Activated naive CD4-positive, alpha-beta T cell treated with anti-CD3 and anti-CD28 coated beads, Interleukin-2, amount 10 ng/mL, durations not matched to agents 7 days and 5 days (primary cell): Measurements from ENCODE around the gene RASGRF1.

Experiments
- CTCF ChIA-PET: fragments of 350-600 bp; sonication (Branson Sonifier 250); formaldehyde crosslinking; loops from one replicate; lab custom pipeline; 2021; ENCODE audit warnings: antibody characterized with exemption; lab: Charles Lee
- DNase-seq: peaks from one replicate; pipeline ENCODE4 v3.0.0-alpha.2; 2020
- H3K27ac Mint-ChIP-seq: one replicate; pipeline ENCODE4 v1.8.0; 2021; ENCODE audit warnings: mild to moderate bottlenecking, moderate library complexity, mixed read lengths
- H3K27me3 Mint-ChIP-seq: one replicate; pipeline ENCODE4 v1.8.0; 2021; ENCODE audit warnings: mild to moderate bottlenecking, mixed read lengths
- H3K36me3 Mint-ChIP-seq: one replicate; pipeline ENCODE4 v1.8.0; 2021; ENCODE audit warnings: mixed read lengths
- H3K4me1 Mint-ChIP-seq: one replicate; pipeline ENCODE4 v1.8.0; 2021; ENCODE audit warnings: mixed read lengths
- H3K4me3 Mint-ChIP-seq: one replicate; pipeline ENCODE4 v1.8.0; 2021; ENCODE audit warnings: mild to moderate bottlenecking, moderate library complexity, mixed read lengths
- H3K9me3 Mint-ChIP-seq: one replicate; pipeline ENCODE4 v1.8.0; 2021; ENCODE audit warnings: mixed read lengths

The RASGRF1 gene

GRCh38 chr15:79016527-79017170, 73.9 kb downstream of the RASGRF1 start:
- Mint-ChIP-seq H3K4me3 (no peak overlapping the region), H3K27ac (no peak overlapping the region), H3K36me3 (no peaks in the 10 kb centered on the region), H3K9me3 (no peaks in the 10 kb centered on the region), H3K4me1 (no peaks in the 10 kb centered on the region), H3K27me3 (peaks cover 10% of the 10 kb centered on the region)
- CTCF ChIA-PET = no interaction called here
- no peak for DNase-seq

GRCh38 chr15:79015416-79015815, 75.2 kb downstream of the RASGRF1 start:
- Mint-ChIP-seq H3K27ac (no peak overlapping the region), H3K4me3 (no peak overlapping the region), H3K36me3 (no peaks in the 10 kb centered on the region), H3K27me3 (peaks cover 15% of the 10 kb centered on the region), H3K4me1 (no peaks in the 10 kb centered on the region), H3K9me3 (no peaks in the 10 kb centered on the region)
- no peak for DNase-seq
- CTCF ChIA-PET = no interaction called here

GRCh38 chr15:79010278-79010677, 80.3 kb downstream of the RASGRF1 start:
- Mint-ChIP-seq H3K27ac (no peak overlapping the region), H3K4me3 (no peak overlapping the region), H3K4me1 (no peaks in the 10 kb centered on the region), H3K36me3 (no peaks in the 10 kb centered on the region), H3K27me3 (peaks cover 17% of the 10 kb centered on the region), H3K9me3 (no peaks in the 10 kb centered on the region)
- CTCF ChIA-PET = interaction anchor here (0.9 kb wide), 1 partner anchor 174 kb away, joined by 3 read pairs; no protein-coding TSS in a partner anchor
- no peak for DNase-seq

GRCh38 chr15:79009379-79009778, 81.2 kb downstream of the RASGRF1 start:
- CTCF ChIA-PET = no interaction called here
- Mint-ChIP-seq H3K4me3 (no peak overlapping the region), H3K27ac (no peak overlapping the region), H3K9me3 (no peaks in the 10 kb centered on the region), H3K27me3 (peaks cover 17% of the 10 kb centered on the region), H3K4me1 (peaks cover 8% of the 10 kb centered on the region), H3K36me3 (no peaks in the 10 kb centered on the region)
- DNase-seq = no peak

GRCh38 chr15:79008659-79009058, 81.9 kb downstream of the RASGRF1 start:
- CTCF ChIA-PET = no interaction called here
- H3K4me1 Mint-ChIP-seq = peaks cover 14% of the 10 kb centered on the region
- no peak overlapping the region for H3K27ac Mint-ChIP-seq
- H3K36me3 Mint-ChIP-seq = no peaks in the 10 kb centered on the region
- H3K4me3 Mint-ChIP-seq = no peak overlapping the region
- peaks cover 17% of the 10 kb centered on the region for H3K27me3 Mint-ChIP-seq
- no peak for DNase-seq
- no peaks in the 10 kb centered on the region for H3K9me3 Mint-ChIP-seq

GRCh38 chr15:79007066-79007465, 83.5 kb downstream of the RASGRF1 start:
- CTCF ChIA-PET = interaction anchor here (0.6 to 3.8 kb wide), 16 partner anchors 9 to 290 kb away, joined by 3 to 30 read pairs (median 4); no protein-coding TSS in a partner anchor
- Mint-ChIP-seq H3K27me3 (peaks cover 21% of the 10 kb centered on the region), H3K36me3 (no peaks in the 10 kb centered on the region), H3K9me3 (no peaks in the 10 kb centered on the region), H3K27ac (no peak overlapping the region), H3K4me1 (peaks cover 14% of the 10 kb centered on the region), H3K4me3 (no peak overlapping the region)
- peak; percentile 60 for DNase-seq

GRCh38 chr15:79006071-79006470, 84.5 kb downstream of the RASGRF1 start:
- CTCF ChIA-PET = interaction anchor here (0.7 to 3.8 kb wide), 5 partner anchors 72 to 99 kb away, joined by 3 to 30 read pairs (median 5); no protein-coding TSS in a partner anchor

GRCh38 chr15:79004336-79004735, 86.2 kb downstream of the RASGRF1 start:
- Mint-ChIP-seq H3K4me1 (peaks cover 14% of the 10 kb centered on the region), H3K27ac (peak overlapping the region; percentile 42), H3K27me3 (peaks cover 27% of the 10 kb centered on the region), H3K4me3 (no peak overlapping the region), H3K9me3 (no peaks in the 10 kb centered on the region), H3K36me3 (no peaks in the 10 kb centered on the region)
- no peak for DNase-seq
- CTCF ChIA-PET = interaction anchor here (0.5 to 3.8 kb wide), 3 partner anchors 24 to 242 kb away, joined by 3 to 30 read pairs (median 5); no protein-coding TSS in a partner anchor

More at GRCh38 chr15:79006071-79006470, 84.5 kb downstream of the RASGRF1 start:
- H3K4me1 Mint-ChIP-seq = peaks cover 14% of the 10 kb centered on the region
- H3K36me3 Mint-ChIP-seq = no peaks in the 10 kb centered on the region
- H3K27ac Mint-ChIP-seq = no peak overlapping the region
- peaks cover 23% of the 10 kb centered on the region for H3K27me3 Mint-ChIP-seq
- H3K9me3 Mint-ChIP-seq = no peaks in the 10 kb centered on the region
- H3K4me3 Mint-ChIP-seq = no peak overlapping the region
- no peak for DNase-seq

- no peaks in the 10 kb centered on the region for H3K36me3 Mint-ChIP-seq
- CTCF ChIA-PET = interaction anchor here (1.3 to 3.8 kb wide), 3 partner anchors 24 to 96 kb away, joined by 3 to 30 read pairs (median 5); no protein-coding TSS in a partner anchor
- H3K9me3 Mint-ChIP-seq = no peaks in the 10 kb centered on the region
- H3K27me3 Mint-ChIP-seq = peaks cover 32% of the 10 kb centered on the region
- no peak overlapping the region for H3K27ac Mint-ChIP-seq
- no peak overlapping the region for H3K4me3 Mint-ChIP-seq
- no peak for DNase-seq
- H3K4me1 Mint-ChIP-seq = peaks cover 14% of the 10 kb centered on the region
These were observed 86.7 kb downstream of the RASGRF1 start for GRCh38 chr15:79003896-79004295.

- Mint-ChIP-seq H3K4me3 (no peak overlapping the region), H3K36me3 (no peaks in the 10 kb centered on the region), H3K9me3 (no peaks in the 10 kb centered on the region), H3K27ac (no peak overlapping the region), H3K4me1 (peaks cover 14% of the 10 kb centered on the region), H3K27me3 (peaks cover 38% of the 10 kb centered on the region)
- CTCF ChIA-PET = interaction anchor here (1.3 kb wide), 1 partner anchor 24 kb away, joined by 3 read pairs; no protein-coding TSS in a partner anchor
- no peak for DNase-seq
These were observed 87.3 kb downstream of the RASGRF1 start for GRCh38 chr15:79003301-79003700.

GRCh38 chr15:79002581-79002980, 88.0 kb downstream of the RASGRF1 start:
- Mint-ChIP-seq H3K4me3 (no peak overlapping the region), H3K9me3 (no peaks in the 10 kb centered on the region), H3K27me3 (peaks cover 39% of the 10 kb centered on the region), H3K27ac (no peak overlapping the region), H3K4me1 (peaks cover 14% of the 10 kb centered on the region), H3K36me3 (no peaks in the 10 kb centered on the region)
- DNase-seq = no peak
- CTCF ChIA-PET = interaction anchor here (1.3 kb wide), 1 partner anchor 25 kb away, joined by 3 read pairs; no protein-coding TSS in a partner anchor

- no peak overlapping the region for H3K4me3 Mint-ChIP-seq
- H3K4me1 Mint-ChIP-seq = peaks cover 8% of the 10 kb centered on the region
- no peaks in the 10 kb centered on the region for H3K36me3 Mint-ChIP-seq
- CTCF ChIA-PET = no interaction called here
- peaks cover 41% of the 10 kb centered on the region for H3K27me3 Mint-ChIP-seq
- no peaks in the 10 kb centered on the region for H3K9me3 Mint-ChIP-seq
- no peak for DNase-seq
- H3K27ac Mint-ChIP-seq = no peak overlapping the region
These were observed 90.9 kb downstream of the RASGRF1 start for GRCh38 chr15:78999636-79000035.

GRCh38 chr15:78998526-78998925, 92.1 kb downstream of the RASGRF1 start:
- CTCF ChIA-PET = interaction anchor here (1.0 to 1.4 kb wide), 4 partner anchors 9 to 89 kb away, joined by 3 to 8 read pairs (median 4); no protein-coding TSS in a partner anchor
- DNase-seq = no peak
- Mint-ChIP-seq H3K36me3 (no peaks in the 10 kb centered on the region), H3K27ac (no peak overlapping the region), H3K4me3 (no peak overlapping the region), H3K4me1 (no peaks in the 10 kb centered on the region), H3K9me3 (no peaks in the 10 kb centered on the region), H3K27me3 (peaks cover 41% of the 10 kb centered on the region)

- CTCF ChIA-PET = interaction anchor here (0.6 to 1.4 kb wide), 5 partner anchors 9 to 892 kb away, joined by 3 to 8 read pairs (median 4); no protein-coding TSS in a partner anchor
- H3K36me3 Mint-ChIP-seq = no peaks in the 10 kb centered on the region
- no peaks in the 10 kb centered on the region for H3K9me3 Mint-ChIP-seq
- H3K27me3 Mint-ChIP-seq = peaks cover 41% of the 10 kb centered on the region
- DNase-seq = no peak
- no peak overlapping the region for H3K4me3 Mint-ChIP-seq
- H3K27ac Mint-ChIP-seq = no peak overlapping the region
- H3K4me1 Mint-ChIP-seq = no peaks in the 10 kb centered on the region
These were observed 92.5 kb downstream of the RASGRF1 start for GRCh38 chr15:78997981-78998499.
